HG02571 (cell line): Measurements from ENCODE around the gene MRS2.
A peak's percentile ranks its signal among the peaks of the same experiment; 100 is the strongest.
"Not testable (repeated sequence)": the region's sequence is repeated elsewhere in the genome, so short reads cannot be mapped to it uniquely, and the experiment has no call there.

ENCODE experiments used
- ATAC-seq: cut with Tn5 transposase; IDR thresholded peaks from one replicate; pipeline ENCODE4 v1.9.1; 2021; ENCODE audit warnings: mild to moderate bottlenecking, moderate library complexity; ENCODE audit not compliant: unreplicated experiment

Gene MRS2

DNA sequence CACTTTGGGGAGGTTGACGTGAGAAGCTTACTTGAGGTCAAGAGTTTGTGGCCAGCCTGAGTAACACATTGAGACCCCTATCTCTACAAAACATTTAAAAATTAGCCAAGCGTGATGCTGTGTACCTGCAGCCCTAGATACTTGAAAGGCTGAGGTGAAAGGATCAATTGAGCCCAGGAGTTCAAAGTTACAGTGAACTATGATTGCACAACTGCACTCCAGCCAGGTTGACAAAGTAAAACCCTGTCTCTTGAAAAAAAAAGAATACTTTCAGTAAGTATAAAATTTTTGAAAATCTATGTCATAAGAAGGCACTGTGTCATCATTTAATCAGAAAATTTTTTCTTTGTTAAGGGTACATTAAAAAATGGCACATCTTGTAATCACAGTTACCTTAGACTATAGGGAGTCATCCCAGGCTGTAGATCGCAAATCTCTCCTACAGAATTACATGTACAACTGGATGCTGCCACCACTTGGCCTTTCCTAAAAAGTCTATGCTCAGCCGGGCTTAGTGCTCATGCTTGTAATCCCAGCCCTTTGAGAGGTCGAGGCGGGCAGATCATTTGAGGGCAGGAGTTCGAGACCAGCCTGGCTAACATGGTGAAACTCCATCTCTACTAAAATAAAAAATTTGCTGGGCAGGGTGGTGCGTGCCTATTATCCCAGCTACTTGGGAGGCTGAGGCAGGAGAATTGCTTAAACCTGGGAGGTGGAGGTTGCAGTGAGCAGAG is 17.0 kb upstream of the MRS2 start:
- no peak for ATAC-seq

DNA sequence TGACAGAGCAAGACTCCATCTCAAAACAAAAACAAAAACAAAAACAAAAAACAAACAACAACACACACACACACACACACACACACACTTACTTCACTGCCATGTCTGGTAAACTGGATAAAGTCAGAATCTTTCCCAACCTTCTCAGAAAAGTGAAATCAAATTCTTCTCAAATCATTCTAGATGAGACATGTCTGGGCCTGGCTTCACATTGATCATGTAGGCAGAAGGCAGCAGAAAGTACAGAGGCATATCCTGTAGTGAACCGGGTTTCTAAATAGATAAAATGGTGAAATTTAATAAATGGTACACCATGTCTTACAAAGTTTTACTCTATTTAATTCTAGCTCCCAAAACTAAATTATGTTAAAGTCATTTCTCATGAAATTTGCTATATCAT is 14.9 kb upstream of the MRS2 start:
- no peak for ATAC-seq

DNA sequence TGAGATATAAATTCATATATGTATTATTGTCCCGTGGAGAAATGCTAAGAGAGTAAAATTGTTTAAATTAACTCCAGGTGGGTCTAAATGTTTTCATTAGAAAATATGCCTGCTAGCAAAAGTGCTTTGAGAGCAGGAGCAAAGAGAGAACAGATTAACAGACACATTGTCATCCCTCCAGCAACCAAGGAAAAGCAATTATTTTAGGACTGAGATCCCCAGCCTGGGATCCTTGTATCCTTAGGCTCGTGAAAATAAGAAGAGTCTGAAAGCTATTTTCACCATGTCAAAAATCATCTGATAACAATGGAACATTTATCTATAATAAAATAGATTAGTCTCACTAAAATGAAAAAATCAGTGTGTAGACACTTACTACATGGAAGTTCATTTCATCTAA is 11.5 kb upstream of the MRS2 start:
- ATAC-seq, result no peak

DNA sequence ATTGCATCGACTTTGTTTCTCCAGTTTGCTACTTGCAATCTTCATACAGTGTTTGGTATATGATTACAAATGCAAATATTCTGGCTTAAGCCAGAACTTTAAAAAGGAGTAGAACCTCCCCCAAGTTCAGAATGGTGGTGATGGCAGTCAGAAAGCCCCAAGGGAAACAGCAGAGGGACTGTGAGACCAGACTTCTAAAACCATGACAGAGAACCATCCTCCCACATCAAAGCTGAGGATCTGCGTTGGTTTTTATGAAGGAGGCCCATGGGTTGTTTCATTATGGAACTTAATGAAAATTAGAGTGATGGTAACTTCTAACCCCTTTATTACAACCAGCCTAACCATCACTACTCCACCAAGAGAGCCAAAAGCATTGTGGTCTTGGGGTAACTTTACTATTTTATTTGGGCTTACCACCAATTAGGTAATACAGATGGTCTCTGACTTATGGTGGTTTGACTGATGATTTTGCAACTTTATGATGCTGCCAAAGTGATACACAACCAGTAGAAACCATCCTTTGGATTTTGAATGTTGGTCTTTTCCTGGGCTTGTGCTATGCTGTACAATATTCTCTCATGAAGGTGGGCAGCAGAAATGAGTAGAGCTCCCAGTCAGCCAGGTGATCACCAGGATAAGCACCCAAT is 10.9 kb upstream of the MRS2 start:
- ATAC-seq, result peak; percentile 72

DNA sequence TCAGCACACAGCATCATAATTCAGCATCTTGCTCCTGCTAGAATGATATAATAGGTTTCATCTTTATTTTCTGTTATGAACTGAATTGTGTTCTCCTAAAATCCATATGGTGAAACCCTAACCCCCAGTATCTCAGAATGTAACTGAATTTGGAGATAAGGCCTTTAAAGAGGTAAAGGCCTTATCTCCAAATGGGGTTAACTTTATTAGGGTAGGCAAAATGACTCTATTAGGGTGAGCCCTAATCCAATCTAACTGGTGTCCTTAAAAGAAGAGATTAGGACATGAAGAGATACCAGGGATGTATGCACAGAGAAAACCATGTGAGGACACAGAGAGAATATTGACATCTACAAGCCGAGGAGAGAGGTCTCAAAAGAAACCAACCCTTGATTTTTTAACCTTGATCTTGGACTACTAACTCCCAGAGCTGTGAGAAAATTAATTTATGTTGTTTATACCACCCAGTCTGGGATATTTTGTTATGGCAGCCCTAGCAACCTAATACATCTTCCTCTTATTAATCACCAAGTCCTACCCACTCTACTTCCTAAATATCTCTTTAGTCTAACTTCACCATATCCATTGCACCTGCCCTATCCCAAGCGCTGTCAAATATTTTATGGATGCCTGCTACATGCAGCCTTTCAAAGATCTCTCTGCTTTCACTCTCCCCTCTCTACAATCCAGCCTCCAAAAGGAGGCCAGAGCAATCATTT is 8.5 kb upstream of the MRS2 start:
- ATAC-seq, result no peak

DNA sequence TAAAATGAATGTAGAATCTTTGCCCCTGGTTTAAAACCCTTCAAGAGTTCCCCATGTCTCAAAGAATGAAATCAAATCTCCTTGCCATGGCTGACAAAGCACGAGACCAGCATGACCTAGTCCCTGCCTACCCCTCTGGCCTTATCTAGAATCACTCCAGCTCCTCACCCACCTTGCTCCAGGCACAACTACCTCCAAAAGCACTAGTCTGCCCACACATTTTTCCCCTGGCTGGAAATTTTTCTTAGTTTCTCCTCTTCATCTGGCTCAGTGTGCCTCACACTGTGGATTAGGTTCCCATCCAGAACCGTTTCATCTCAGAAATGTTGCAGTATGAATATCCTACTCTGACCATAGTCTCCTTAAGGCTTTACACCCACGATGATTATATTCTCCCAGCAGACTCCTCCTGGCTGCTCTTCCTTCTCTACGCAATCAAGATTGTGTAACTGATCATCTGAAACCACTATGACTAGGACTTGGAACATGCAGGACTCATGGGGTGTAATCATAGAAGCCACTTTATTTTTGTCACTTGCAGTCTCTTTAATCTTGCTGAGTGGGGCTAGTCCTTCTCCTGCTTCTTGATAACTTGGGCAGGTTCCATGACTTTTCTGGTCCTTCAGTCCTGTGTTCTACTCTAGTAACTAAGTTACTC is 7.8 kb upstream of the MRS2 start:
- ATAC-seq, result no peak

DNA sequence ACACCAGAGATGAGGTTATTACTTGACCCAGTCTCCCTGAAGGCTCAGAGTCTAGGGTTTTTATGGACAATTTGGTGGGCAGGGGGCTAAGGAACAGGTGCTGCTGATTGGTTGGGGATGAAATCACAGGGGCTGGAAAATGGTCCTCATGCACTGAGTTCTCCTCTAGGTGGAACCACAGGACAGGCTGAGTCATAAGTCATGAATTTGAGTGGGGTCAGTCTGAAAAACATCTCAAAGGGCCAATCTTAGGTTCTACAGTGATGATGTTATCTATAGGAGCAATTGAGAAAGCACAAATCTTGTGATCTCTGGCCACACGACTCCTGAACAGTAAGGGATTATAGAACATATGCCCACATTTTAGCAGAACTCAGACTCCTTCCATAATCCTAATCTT is 5.9 kb upstream of the MRS2 start:
- ATAC-seq, result no peak

DNA sequence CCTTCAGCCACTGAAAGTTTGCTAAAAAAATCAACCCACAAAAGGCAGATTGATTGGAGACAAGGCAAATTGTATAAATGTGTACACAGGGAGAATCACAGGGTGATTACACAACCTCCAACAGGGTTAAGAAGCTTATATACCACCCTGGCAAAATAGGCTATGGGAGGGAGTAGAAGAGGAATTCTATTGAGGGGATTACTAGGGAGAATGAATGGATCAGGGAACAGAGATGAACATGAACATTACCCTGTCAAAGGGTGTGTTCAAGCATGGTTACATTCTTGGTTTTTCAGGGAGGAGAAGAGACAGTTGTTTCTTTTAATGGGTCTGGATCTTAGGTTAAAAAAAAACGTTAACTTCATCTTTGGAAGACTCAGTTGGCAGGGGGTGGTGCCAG is 5.1 kb upstream of the MRS2 start:
- no peak for ATAC-seq

DNA sequence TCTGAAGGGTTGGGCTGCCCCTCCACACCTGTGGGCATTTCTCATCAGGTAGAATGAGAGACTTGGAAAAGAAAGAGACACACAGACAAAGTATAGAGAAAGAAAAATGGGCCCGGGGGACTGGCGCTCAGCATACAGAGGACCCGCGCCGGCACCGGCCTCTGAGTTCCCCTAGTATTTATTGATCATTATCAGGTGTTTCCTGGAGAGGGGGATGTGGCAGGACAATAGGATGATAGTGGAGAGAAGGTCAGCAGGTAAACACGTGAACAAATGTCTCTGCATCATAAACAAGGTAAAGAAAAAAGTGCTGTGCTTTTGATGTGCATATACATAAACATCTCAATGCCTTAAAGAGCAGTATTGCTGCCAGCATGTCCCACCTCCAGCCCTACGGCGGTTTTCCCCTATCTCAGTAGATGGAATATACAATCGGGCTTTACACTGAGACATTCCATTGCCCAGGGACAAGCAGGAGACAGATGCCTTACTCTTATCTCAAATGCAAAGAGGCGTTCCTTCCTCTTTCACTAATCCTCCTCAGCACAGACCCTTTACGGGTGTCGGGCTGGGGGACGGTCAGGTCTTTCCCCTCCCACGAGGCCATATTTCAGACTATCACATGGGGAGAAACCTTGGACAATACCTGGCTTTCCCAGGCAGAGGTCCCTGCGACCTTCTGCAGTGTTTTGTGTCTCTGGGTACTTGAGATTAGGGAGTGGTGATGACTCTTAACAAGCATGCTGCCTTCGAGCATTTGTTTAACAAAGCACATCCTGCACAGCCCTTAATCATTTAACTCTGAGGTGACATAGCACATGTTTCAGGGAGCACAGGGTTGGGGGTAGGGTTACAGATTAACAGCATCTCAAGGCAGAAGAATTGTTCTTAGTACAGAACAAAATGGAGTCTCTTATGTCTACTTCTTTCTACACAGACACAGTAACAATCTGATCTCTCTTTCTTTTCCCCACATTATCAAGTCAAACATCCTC is 2.4 kb upstream of the MRS2 start:
- ATAC-seq, result not testable (repeated sequence)

DNA sequence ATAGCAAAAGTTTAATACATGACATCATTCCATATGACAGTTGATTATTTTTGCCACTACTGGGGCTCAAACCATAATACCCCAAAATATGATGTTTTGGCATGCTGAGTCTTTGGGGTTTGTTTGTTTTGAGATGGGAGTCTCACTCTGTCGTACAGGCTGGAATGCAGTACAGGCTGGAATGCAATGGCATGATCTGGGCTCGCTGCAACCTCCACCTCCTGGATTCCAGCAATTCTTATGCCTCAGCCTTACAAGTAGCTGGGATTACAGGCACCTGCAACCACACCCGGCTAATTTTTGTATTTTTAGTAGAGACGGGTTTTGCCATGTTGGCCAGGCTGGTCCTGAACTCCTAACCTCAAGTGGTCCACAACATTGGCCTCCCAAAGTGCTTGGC is 1.3 kb upstream of the MRS2 start:
- no peak for ATAC-seq

DNA sequence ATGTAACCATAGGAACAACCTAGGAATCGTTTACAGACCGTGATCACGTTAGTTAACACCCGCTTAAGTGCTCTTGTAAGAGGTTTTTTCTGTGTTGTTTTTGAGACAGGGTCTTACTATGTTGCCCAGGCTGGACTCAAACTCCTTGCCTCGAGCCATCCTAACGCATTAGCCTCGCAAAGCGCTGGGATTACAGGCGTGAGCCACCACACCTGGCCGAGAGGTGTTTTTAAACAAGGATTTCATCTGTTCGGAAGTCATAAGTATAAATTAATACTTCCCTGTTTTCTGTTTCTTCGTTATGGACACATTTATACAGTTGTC is 727 bp downstream of the MRS2 start:
- ATAC-seq, result no peak

DNA sequence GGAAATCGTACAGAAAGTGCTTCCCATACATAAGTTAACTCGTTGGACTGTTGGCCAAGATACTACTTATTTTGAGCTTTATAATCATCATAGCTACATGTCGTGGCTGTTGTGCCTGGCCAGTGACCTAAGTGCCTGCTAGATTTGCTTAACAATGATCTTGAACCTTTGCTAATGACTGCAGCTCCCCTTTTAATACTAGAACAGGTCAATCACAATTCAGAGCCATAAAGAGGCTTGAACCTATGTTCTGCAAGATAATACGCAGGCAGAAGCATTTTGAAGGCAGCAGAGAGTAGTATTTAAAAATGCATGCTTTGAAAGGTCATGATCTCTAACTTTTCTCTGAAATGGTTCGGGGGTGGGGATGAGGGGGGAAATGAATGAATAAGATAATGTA is 2.5 kb downstream of the MRS2 start:
- no peak for ATAC-seq

DNA sequence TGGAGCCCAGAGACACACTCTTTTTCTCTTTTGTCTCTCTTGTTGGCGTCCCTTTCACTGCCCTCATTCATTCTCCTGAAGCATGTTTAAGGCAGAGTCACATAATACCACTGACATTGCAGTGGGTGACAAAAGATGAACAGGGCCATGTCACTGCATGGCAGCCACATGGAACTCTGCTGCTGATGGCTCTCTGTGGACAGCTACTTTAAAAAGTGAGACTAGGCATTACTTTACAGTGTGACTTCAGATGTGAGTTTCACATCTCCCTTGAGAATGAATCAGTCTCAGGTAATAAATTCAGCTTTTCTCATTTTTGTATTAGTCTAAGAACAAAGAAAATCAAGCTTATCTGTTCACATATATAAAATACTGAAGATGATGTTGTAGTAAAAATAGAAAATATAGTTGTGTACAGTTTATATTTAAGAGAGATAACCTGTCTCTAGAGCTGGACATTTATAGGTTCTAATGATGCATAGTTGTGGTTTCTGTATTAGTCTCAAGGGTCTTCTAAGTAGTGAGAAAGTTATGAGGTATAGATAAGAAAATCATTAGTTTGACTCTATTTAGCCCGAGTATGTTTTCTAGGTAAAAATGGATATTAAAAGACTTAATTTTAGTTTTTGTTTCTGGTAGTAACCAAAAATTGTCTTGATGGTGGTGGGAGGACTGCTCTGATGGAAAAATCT is 6.1 kb downstream of the MRS2 start:
- peak; percentile 85 for ATAC-seq

DNA sequence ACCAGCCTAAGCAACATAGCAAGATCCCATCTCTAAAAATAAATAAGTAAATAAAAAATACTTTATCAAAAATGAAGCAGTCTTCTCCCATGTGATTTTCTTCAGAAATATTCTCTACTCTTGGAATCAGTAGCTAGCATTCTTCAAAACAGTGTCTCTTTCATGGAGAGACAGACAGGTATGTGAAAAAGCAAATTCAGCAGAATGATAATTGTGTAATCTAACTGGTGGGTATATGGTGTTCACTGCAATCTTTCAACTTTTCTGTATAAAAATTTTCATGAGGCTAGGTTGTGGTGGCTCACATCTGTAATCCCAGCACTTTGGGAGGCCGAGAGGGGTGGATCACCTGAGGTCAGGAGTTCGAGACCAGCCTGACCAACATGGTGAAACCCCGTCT is 7.9 kb downstream of the MRS2 start:
- ATAC-seq, result no peak

DNA sequence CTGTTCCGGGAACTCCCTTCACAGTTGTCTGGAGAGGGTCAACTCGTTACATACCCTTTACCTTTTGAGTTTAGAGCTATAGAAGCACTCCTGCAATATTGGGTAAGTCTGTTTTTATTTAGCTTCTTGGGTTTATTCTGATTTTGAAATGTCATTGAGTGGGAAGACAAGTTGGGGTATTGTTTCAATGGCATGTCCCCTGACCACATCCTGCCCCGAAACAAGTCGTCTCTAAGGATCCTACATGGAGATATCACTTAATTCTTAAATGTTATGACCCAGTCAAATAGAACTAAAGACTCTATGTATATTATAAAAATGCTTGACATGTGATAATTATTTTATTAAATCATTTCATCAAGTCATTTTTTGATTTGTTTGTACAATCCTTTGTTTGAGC is 9.6 kb downstream of the MRS2 start:
- no peak for ATAC-seq

DNA sequence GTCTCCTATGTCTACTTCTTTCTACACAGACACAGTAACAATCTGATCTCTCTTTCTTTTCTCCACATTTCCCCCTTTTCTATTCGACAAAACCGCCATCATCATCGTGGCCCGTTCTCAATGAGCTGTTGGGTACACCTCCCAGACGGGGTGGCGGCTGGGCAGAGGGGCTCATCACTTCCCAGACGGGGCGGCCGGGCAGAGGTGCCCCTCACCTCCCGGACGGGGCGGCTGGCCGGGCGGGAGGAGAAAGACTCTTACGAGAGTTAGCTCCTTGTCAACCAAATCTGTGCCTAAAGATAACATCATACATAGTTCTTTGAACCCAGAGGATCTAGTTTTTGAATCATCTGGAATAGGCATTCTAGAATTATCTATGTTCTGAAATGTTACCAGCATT is 11.8 kb downstream of the MRS2 start:
- ATAC-seq, result not testable (repeated sequence)

DNA sequence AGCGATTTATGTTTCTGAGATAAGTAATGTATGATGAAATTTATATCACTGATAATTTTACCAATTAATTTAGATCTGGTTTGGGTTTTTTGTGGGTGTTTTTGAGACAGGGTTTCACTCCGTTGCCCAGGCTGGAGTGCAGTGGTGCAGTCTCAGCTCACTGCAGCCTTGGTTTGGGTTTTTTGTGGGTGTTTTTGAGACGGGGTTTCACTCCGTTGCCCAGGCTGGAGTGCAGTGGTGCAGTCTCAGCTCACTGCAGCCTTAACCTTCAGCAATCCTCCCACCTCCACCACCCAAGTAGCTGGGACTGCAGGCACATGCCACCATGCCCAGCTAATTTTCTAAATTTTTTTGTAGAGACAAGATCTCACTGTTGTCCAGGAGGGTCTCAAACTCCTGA is 13.0 kb downstream of the MRS2 start:
- no peak for ATAC-seq

DNA sequence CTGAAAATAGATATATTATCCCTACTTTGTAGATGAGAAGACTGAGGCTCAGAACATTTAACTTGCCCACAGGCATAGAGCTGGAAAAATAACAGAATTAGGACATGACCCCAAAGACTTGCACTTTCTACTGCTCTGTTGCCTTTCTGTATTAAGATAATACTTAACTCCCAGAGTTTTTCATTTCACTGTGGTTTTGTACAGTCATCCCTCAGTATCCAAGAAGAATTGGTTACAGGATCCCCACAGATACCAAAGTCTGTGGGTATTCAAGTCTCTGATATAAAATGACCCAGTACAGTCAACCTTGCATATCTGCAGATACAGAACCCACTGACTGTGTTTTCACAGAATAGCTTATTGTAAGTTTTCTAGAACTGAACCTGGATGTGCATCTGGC is 16.8 kb downstream of the MRS2 start:
- ATAC-seq, result no peak

DNA sequence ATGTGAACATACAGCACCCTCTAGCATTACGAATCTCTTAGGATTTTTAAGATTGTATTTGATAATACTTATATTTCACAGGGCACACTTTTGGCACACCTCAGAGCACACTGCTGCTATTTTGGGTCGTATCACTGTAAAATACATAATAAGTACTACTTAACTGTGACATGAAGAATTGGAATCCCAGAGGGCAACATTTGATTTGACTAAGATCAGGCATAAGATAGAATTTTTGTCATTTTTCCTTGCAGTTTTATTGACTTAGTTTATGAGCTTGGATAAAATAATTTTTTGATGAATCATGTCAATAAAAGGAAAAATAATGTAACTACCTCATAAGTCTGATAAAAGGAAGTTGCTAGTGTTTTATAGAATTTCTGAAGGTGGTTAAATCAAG is 22.4 kb downstream of the MRS2 start:
- ATAC-seq, result no peak
